Smooth muscle cell (in vitro differentiated cells): ENCODE results near the gene MASP1. TPM values are rescaled to one million over a fixed set of nuclear protein-coding genes. Genes with fewer than 3 reads are reported as not detected.

Experiments used
- DNase-seq: peaks from one replicate; lab custom pipeline; 2025; ENCODE audit not compliant: unreplicated experiment; lab: John Stamatoyannopoulos, UW
- H2AFZ ChIP-seq: fragments of 200-600 bp; sonication (generic); 2 replicates; pipeline ENCODE4 v1.6.0; 2016; ENCODE audit warnings: antibody characterized with exemption, low read depth, mild to moderate bottlenecking
- H3F3A ChIP-seq: fragments of 200-600 bp; sonication (generic); 2 replicates; pipeline ENCODE4 v1.6.0; 2017; ENCODE audit warnings: antibody characterized with exemption, low read depth
- H3K27ac ChIP-seq: fragments of 200-600 bp; sonication (generic); 2 replicates; pipeline ENCODE4 v1.5.1; 2016; ENCODE audit warnings: low read depth, mild to moderate bottlenecking
- H3K27me3 ChIP-seq: fragments of 200-600 bp; sonication (generic); 2 replicates; pipeline ENCODE4 v1.6.1; 2016; ENCODE audit warnings: low read depth, mild to moderate bottlenecking
- H3K36me3 ChIP-seq: fragments of 200-600 bp; sonication (generic); 2 replicates; pipeline ENCODE4 v1.5.1; 2016; ENCODE audit warnings: low read depth
- H3K4me1 ChIP-seq: fragments of 200-600 bp; sonication (generic); 2 replicates; pipeline ENCODE4 v1.5.1; 2016; ENCODE audit warnings: low read depth
- H3K4me2 ChIP-seq: fragments of 200-600 bp; sonication (generic); 2 replicates; pipeline ENCODE4 v1.6.0; 2016; ENCODE audit warnings: mild to moderate bottlenecking
- H3K4me3 ChIP-seq: fragments of 200-600 bp; sonication (generic); 2 replicates; pipeline ENCODE4 v1.5.1; 2016; ENCODE audit warnings: mild to moderate bottlenecking
- H3K79me2 ChIP-seq: fragments of 200-600 bp; sonication (generic); 2 replicates; pipeline ENCODE4 v1.6.0; 2016; ENCODE audit warnings: low read depth, mild to moderate bottlenecking
- H3K9ac ChIP-seq: fragments of 200-600 bp; sonication (generic); 2 replicates; pipeline ENCODE4 v1.6.0; 2016; ENCODE audit warnings: low read depth
- H3K9me3 ChIP-seq: fragments of 200-600 bp; sonication (generic); replicated peaks from 2 replicates; pipeline ENCODE4 v1.5.1; 2016; ENCODE audit warnings: low read depth
- H4K20me1 ChIP-seq: fragments of 200-600 bp; sonication (generic); 2 replicates; pipeline ENCODE4 v1.6.0; 2016; ENCODE audit warnings: low read depth
- WGBS: methylation state at CpG from one replicate; pipeline ENCODE4 v1.1.7; 2016; ENCODE audit warnings: low lambda C conversion rate; 5-methylcytosine and 5-hydroxymethylcytosine counted together
- polyA plus RNA-seq: library from polyadenylated mRNA; unstranded; fragments of >200 nt; fragmentation: Nextera tagmentation; extraction: Ambion mirVana; gene quantifications from 2 replicates; pipeline ENCODE4 v1.2.1, GENCODE V29; 2016
- total RNA-seq: library from RNA; depleted of rRNA; stranded (reverse); fragments of >200 nt; gene quantifications from 2 replicates; pipeline ENCODE4 v1.2.3, GENCODE V29; 2014
- TF ChIP-seq, protein P1 (sequence below): fragments of 200-600 bp; sonication (generic); IDR thresholded peaks from 2 replicates; pipeline ENCODE4 v1.5.1; 2017; ENCODE audit warnings: borderline replicate concordance, mild to moderate bottlenecking, antibody characterized with exemption; ENCODE audit not compliant: insufficient read depth, poor library complexity, severe bottlenecking

MASP1 gene
- total and polyA plus RNA-seq, 2 experiments from 2014 or later: 46.7 to 54.0 TPM

- Histone ChIP-seq H2AFZ (no peak overlapping the region), H3K4me3 (no peak overlapping the region), H3F3A (no peaks in the 10 kb centered on the region), H3K9me3 (no peaks in the 10 kb centered on the region), H3K79me2 (no peaks in the 10 kb centered on the region), H4K20me1 (no peaks in the 10 kb centered on the region), H3K27me3 (no peaks in the 10 kb centered on the region), H3K36me3 (no peaks in the 10 kb centered on the region), H3K4me2 (no peak overlapping the region), H3K4me1 (peaks cover 6% of the 10 kb centered on the region), H3K27ac (no peak overlapping the region), H3K9ac (no peak overlapping the region)
- no peak for DNase-seq
- TF ChIP-seq, protein P1, sequence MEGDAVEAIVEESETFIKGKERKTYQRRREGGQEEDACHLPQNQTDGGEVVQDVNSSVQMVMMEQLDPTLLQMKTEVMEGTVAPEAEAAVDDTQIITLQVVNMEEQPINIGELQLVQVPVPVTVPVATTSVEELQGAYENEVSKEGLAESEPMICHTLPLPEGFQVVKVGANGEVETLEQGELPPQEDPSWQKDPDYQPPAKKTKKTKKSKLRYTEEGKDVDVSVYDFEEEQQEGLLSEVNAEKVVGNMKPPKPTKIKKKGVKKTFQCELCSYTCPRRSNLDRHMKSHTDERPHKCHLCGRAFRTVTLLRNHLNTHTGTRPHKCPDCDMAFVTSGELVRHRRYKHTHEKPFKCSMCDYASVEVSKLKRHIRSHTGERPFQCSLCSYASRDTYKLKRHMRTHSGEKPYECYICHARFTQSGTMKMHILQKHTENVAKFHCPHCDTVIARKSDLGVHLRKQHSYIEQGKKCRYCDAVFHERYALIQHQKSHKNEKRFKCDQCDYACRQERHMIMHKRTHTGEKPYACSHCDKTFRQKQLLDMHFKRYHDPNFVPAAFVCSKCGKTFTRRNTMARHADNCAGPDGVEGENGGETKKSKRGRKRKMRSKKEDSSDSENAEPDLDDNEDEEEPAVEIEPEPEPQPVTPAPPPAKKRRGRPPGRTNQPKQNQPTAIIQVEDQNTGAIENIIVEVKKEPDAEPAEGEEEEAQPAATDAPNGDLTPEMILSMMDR: no peak
- WGBS: 89% methylated on average over 1 of the region's 1 CpG
Observed at GRCh38 chr3:187191271-187191670, 100.3 kb downstream of the MASP1 start.

DNA sequence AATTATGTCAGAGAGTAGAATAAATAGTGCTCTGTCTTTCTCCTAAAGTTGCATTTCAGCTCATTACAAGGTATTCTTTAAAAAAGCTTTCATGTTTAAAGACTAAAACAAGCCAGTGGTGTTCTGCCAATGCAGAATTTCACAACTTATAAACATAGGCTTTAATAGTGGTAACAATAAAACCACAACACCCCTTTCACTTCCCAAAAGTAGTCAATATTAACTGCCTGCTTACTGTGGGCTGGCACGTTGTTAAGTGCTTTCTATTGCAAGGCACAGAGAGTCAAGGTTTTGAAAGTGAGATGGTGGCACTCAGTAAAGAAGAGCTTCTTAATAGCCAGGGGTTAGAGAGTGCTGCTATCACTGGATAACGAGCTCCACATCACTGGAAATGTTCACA is 102.6 kb downstream of the MASP1 start:
- TF ChIP-seq, protein P1: no peak
- H3K4me2 ChIP-seq: peak overlapping the region; percentile 35
- H3K9ac ChIP-seq: no peak overlapping the region
- no peak overlapping the region for H3K27ac ChIP-seq
- no peak for DNase-seq
- H3F3A ChIP-seq: peaks cover 4% of the 10 kb centered on the region
- H3K27me3 ChIP-seq: no peaks in the 10 kb centered on the region
- H3K36me3 ChIP-seq: no peaks in the 10 kb centered on the region
- peaks cover 15% of the 10 kb centered on the region for H3K4me1 ChIP-seq
- no peaks in the 10 kb centered on the region for H4K20me1 ChIP-seq
- H2AFZ ChIP-seq: no peak overlapping the region
- H3K4me3 ChIP-seq: no peak overlapping the region
- no peaks in the 10 kb centered on the region for H3K79me2 ChIP-seq
- WGBS: 56% methylated on average over 2 of the region's 2 CpGs
- H3K9me3 ChIP-seq: no peaks in the 10 kb centered on the region

- no peaks in the 10 kb centered on the region for H3K27me3 ChIP-seq
- TF ChIP-seq, protein P1: no peak
- H3K27ac ChIP-seq: peak overlapping the region; percentile 61
- H3K4me1 ChIP-seq: peaks cover 29% of the 10 kb centered on the region
- no peak overlapping the region for H3K9ac ChIP-seq
- 29% methylated on average over 5 of the region's 5 CpGs for WGBS
- no peak overlapping the region for H3K4me3 ChIP-seq
- H3K36me3 ChIP-seq: no peaks in the 10 kb centered on the region
- H4K20me1 ChIP-seq: no peaks in the 10 kb centered on the region
- H3K79me2 ChIP-seq: no peaks in the 10 kb centered on the region
- peak overlapping the region; percentile 35 for H2AFZ ChIP-seq
- peaks cover 6% of the 10 kb centered on the region for H3F3A ChIP-seq
- peak overlapping the region; percentile 60 for H3K4me2 ChIP-seq
- no peak for DNase-seq
- H3K9me3 ChIP-seq: no peaks in the 10 kb centered on the region
Observed at GRCh38 chr3:187186801-187187421, 104.6 kb downstream of the MASP1 start.

DNA sequence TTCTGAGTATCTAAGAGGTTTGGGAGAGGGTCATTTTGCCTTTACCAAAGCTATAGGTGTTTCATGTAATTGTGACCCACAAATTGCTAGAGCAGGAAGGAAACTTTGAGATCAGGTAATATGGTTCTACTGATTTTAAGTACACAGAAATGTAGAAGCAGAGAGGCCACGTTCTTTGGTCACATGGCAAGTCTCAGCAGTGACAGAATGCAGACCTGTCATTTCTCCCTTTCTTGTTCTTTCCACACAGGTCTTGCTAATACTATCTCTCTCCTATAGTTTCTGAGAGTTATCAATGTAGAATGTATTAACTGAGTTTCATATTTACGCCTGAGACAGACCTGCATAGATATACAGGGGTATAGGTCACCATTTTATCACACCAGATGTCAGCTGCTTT is 105.2 kb downstream of the MASP1 start:
- TF ChIP-seq, protein P1: no peak
- Histone ChIP-seq H3K9ac (no peak overlapping the region), H3K4me1 (peaks cover 29% of the 10 kb centered on the region), H3K36me3 (no peaks in the 10 kb centered on the region), H3F3A (peaks cover 6% of the 10 kb centered on the region), H3K27ac (peak overlapping the region; percentile 61), H3K4me3 (no peak overlapping the region), H3K27me3 (no peaks in the 10 kb centered on the region), H4K20me1 (no peaks in the 10 kb centered on the region), H3K4me2 (peak overlapping the region; percentile 60), H3K79me2 (no peaks in the 10 kb centered on the region), H3K9me3 (no peaks in the 10 kb centered on the region), H2AFZ (peak overlapping the region; percentile 35)
- 59% methylated on average over 2 of the region's 2 CpGs for WGBS
- no peak for DNase-seq
